GM23338 (cell line): Measurements from ENCODE around the gene PARP6.

ENCODE experiments used
- CTCF ChIP-seq, 2 experiments: fragments of 200-600 bp in 1 of 2; sonication (generic) in 1 of 2; conservative IDR thresholded peaks; 2 replicates each; pipeline versions ENCODE4 v1.5.1 to v1.6.1; 2016 to 2017; ENCODE audit warnings: antibody characterized with exemption in 2 of 2, low read depth in 2 of 2, mild to moderate bottlenecking in 2 of 2, moderate library complexity in 1 of 2
- EZH2 ChIP-seq: fragments of 200-600 bp; sonication (generic); IDR thresholded peaks from one replicate; pipeline ENCODE4 v1.8.0; 2017; ENCODE audit warnings: antibody characterized with exemption, mild to moderate bottlenecking, low read depth; ENCODE audit not compliant: unreplicated experiment
- EZH2phosphoT487 ChIP-seq: fragments of 200-600 bp; sonication (generic); IDR thresholded peaks from one replicate; pipeline ENCODE4 v1.8.1; 2018; ENCODE audit warnings: antibody characterized with exemption; ENCODE audit not compliant: unreplicated experiment
- POLR2AphosphoS5 ChIP-seq: IDR thresholded peaks from 2 replicates; pipeline ENCODE4 v1.6.1; 2016; ENCODE audit warnings: antibody characterized with exemption, low read depth
- REST ChIP-seq: IDR thresholded peaks from one replicate; pipeline ENCODE4 v1.6.1; 2018; ENCODE audit warnings: antibody characterized with exemption; ENCODE audit not compliant: unreplicated experiment

GRCh38 chr15:72230197-72231065 is 41.9 kb downstream of the PARP6 start:
- TF ChIP-seq REST (no peak), EZH2phosphoT487 (no peak), CTCF (conservative IDR thresholded peaks at IDR 0.05; ENCODE audit: low read depth in 2 of 2) (no peak), EZH2 (no peak), POLR2AphosphoS5 (peak; percentile 58)
